MG63 (cell line): ENCODE data around the gene TBCA. TPM values are rescaled to one million over a fixed set of nuclear protein-coding genes. Genes with fewer than 3 reads are reported as not detected.
A peak's percentile ranks its signal among the peaks of the same experiment; 100 is the strongest.

Experiments used
- DNase-seq: peaks from one replicate; pipeline ENCODE4 v3.0.0-alpha.2; 2020
- H3K27me3 ChIP-seq: fragments of 250-450 bp; sonication (Bioruptor Pico); 2 replicates; pipeline ENCODE4 v1.5.1; 2020; ENCODE audit warnings: mild to moderate bottlenecking, moderate library complexity
- H3K36me3 ChIP-seq: fragments of 250-450 bp; sonication (Bioruptor Pico); 2 replicates; pipeline ENCODE4 v1.5.1; 2020; ENCODE audit warnings: mild to moderate bottlenecking, moderate library complexity
- H3K4me3 ChIP-seq: fragments of 250-450 bp; sonication (Bioruptor Pico); 2 replicates; pipeline ENCODE4 v1.5.1; 2020; ENCODE audit warnings: mild to moderate bottlenecking, moderate library complexity
- H3K9me3 ChIP-seq: fragments of 250-450 bp; sonication (Bioruptor Pico); 2 replicates; pipeline ENCODE4 v1.5.1; 2020; ENCODE audit warnings: mild to moderate bottlenecking, moderate library complexity
- total RNA-seq: library from RNA; depleted of rRNA; stranded (reverse); fragments of >200 nt; shearing (Covaris generic); gene quantifications from 2 replicates; pipeline ENCODE4 v1.2.3, GENCODE V29; 2014; ENCODE audit warnings: low replicate concordance; rRNA removed

The TBCA gene
- total RNA-seq = 318 and 615 TPM in 2 replicates

DNA sequence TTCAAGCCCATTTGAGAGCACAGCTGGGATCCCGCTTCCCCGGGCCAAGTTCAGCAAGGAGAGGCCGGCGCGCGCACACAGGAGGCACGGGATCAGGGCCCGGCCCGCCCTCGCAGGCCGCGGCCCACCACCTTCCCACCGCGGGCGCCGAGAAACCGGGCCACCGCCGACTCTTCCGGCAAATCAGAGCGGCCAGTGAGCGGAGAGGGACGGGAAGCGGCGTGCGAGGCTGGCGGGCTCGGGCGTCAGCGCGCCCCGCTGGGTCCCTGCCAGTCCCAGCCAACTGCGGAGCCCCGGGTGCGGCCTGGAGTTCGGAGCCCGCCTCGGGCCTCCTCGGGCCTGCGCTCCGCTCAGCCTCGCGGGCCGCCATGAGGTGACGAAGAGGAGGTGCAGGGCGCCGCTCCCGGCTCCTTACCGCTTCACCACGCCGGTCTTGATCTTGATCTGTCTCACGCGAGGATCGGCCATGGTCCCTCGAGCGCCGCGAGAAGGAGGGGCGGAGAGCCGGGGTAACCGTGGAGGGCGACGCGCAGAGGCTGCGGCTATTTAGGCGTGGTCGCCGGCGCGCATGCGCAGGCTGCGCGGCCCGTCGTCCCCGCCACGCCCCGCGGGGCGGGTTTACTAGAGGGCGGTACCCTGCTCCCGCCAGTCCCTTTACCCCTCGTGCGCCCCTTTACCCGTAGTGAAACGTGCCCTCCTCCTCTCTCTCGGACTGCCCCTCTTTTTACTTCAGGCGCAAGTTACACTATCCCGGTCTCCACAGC, at the start of gene TBCA:
Gene TBCA, minus strand, starts transcription at position 550 of the 764 bp plus-strand sequence. Its CDS starts 82 bp downstream, at position 468.
- DNase-seq = peak; percentile 88
- Histone ChIP-seq H3K36me3 (peaks cover 43% of the 10 kb centered on the region), H3K4me3 (peak within 1 kb of the TSS; percentile 75), H3K27me3 (no peaks in the 10 kb centered on the region), H3K9me3 (no peaks in the 10 kb centered on the region)

- Histone ChIP-seq H3K36me3 (no peaks in the 10 kb centered on the region), H3K4me3 (no peak overlapping the region), H3K9me3 (no peaks in the 10 kb centered on the region), H3K27me3 (0 out of 2 replicates have a peak, but pooled peaks cover 7% of the 10 kb centered on the region)
- no peak for DNase-seq
These were observed 48.8 kb upstream of the TBCA start for GRCh38 chr5:77824981-77825380.

- Histone ChIP-seq H3K36me3 (no peaks in the 10 kb centered on the region), H3K9me3 (no peaks in the 10 kb centered on the region), H3K4me3 (no peak overlapping the region), H3K27me3 (no peaks in the 10 kb centered on the region)
- DNase-seq = no peak
These were observed 40.5 kb upstream of the TBCA start for GRCh38 chr5:77816686-77817085.

GRCh38 chr5:77812926-77813589, 36.9 kb upstream of the TBCA start:
- no peak for DNase-seq
- Histone ChIP-seq H3K9me3 (no peaks in the 10 kb centered on the region), H3K36me3 (no peaks in the 10 kb centered on the region), H3K4me3 (no peak overlapping the region), H3K27me3 (no peaks in the 10 kb centered on the region)

GRCh38 chr5:77806213-77806843, 30.2 kb upstream of the TBCA start:
- Histone ChIP-seq H3K27me3 (no peaks in the 10 kb centered on the region), H3K9me3 (peaks cover 9% of the 10 kb centered on the region), H3K4me3 (peak overlapping the region; percentile 50), H3K36me3 (no peaks in the 10 kb centered on the region)
- no peak for DNase-seq

GRCh38 chr5:77798456-77798855, 22.3 kb upstream of the TBCA start:
- Histone ChIP-seq H3K4me3 (no peak overlapping the region), H3K27me3 (peaks cover 14% of the 10 kb centered on the region; the same call in 1 of the 2 replicates), H3K36me3 (no peaks in the 10 kb centered on the region), H3K9me3 (peaks cover 18% of the 10 kb centered on the region)
- DNase-seq = no peak

DNA sequence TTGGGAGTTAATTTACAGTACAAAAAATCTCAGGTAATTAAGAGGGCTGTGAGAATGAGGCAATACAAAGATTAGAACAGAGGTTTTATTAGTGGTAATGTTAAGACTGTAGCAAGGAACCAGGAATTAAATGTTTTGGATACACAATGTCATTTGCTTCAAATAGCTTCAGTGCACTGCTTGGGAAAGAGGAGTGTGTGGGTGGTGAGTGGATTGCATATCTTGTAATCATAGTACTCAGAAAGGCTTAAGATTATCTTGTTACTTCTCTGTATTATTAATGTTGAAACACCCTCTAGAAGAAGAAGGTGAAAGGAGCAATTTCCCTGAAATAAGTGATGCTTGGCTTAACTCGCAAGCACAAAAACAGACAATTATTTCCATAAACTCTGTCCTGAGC, 21.0 kb upstream of the TBCA start:
- H3K9me3 ChIP-seq = peaks cover 12% of the 10 kb centered on the region
- DNase-seq = no peak
- H3K27me3 ChIP-seq = peaks cover 14% of the 10 kb centered on the region; the same call in 1 of the 2 replicates
- H3K4me3 ChIP-seq = no peak overlapping the region
- H3K36me3 ChIP-seq = no peaks in the 10 kb centered on the region

DNA sequence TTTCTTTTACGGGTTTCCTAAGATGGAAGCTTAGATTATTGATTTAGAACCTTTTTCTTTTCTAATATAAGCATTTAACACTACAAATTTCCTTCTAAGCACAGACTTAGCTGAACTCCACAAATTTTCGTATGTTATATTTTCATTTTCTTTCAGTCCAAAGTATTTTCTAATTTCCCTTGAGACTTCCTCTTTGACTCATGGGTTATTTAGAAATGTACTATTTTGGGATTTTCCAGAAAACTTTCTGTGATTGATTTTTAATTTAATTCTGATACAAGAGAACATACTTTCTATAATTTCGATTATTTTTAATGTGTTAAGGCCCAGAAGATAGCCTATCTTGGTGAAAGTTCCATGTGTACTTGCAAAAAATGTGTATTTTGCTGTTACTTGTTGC, 19.7 kb upstream of the TBCA start:
- DNase-seq = no peak
- H3K9me3 ChIP-seq = peaks cover 6% of the 10 kb centered on the region
- H3K4me3 ChIP-seq = no peak overlapping the region
- H3K36me3 ChIP-seq = no peaks in the 10 kb centered on the region
- H3K27me3 ChIP-seq = peaks cover 14% of the 10 kb centered on the region; the same call in 1 of the 2 replicates

DNA sequence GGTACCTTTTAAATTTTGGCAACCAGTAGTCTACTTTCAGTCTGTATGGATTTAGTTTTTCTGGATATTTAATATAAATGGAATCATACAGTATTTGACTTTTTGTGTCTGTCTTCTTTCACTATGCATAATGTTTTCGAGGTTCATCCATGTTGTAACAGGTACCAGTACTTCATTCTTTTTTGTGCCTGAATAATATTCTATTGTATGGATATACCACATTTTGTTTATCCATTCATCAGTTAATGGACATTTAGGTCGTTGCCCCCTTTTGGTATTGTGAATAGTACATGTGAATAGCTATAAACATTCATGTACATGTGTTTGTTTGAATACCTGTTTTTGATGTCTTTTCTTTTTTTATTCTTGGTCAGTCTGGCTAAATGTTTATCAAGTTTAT, 19.1 kb upstream of the TBCA start:
- DNase-seq = no peak

GRCh38 chr5:77791926-77792325, 15.8 kb upstream of the TBCA start:
- H3K4me3 ChIP-seq = no peak overlapping the region
- peaks cover 10% of the 10 kb centered on the region; the same call in 1 of the 2 replicates for H3K27me3 ChIP-seq
- no peak for DNase-seq
- H3K9me3 ChIP-seq = no peaks in the 10 kb centered on the region; the same call in 1 of the 2 replicates
- no peaks in the 10 kb centered on the region for H3K36me3 ChIP-seq

More for the DNA sequence above, 19.1 kb upstream of the TBCA start:
- H3K27me3 ChIP-seq = peaks cover 14% of the 10 kb centered on the region
- H3K4me3 ChIP-seq = no peak overlapping the region
- no peaks in the 10 kb centered on the region for H3K36me3 ChIP-seq
- peaks cover 6% of the 10 kb centered on the region for H3K9me3 ChIP-seq

DNA sequence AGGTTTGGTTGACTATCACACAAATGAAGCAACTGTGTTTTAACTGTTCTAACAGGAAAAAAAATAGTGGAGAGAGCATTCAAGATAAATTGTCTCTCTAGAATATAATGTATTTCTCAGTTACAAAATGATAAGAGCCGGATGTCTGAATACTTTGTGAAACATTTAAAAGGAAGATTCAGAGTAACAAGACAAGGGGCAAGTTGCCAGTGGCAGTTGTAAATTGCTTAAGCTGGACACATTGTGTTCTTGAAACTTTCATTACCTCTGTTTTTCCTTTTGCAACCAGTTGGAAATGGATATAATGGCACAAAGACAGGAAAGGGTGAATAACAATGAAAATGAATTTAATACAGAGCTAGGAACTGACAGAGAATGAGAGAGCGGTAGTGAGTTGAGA, 15.2 kb upstream of the TBCA start:
- Histone ChIP-seq H3K36me3 (no peaks in the 10 kb centered on the region), H3K4me3 (no peak overlapping the region), H3K27me3 (peaks cover 5% of the 10 kb centered on the region; the same call in 1 of the 2 replicates), H3K9me3 (no peaks in the 10 kb centered on the region; the same call in 1 of the 2 replicates)
- no peak for DNase-seq

- H3K27me3 ChIP-seq = no peaks in the 10 kb centered on the region; the same call in 1 of the 2 replicates
- no peak overlapping the region for H3K4me3 ChIP-seq
- H3K36me3 ChIP-seq = no peaks in the 10 kb centered on the region
- no peaks in the 10 kb centered on the region for H3K9me3 ChIP-seq
- DNase-seq = no peak
These were observed 9.1 kb upstream of the TBCA start for GRCh38 chr5:77785229-77785628.

GRCh38 chr5:77784735-77785134, 8.6 kb upstream of the TBCA start:
- H3K36me3 ChIP-seq = no peaks in the 10 kb centered on the region

DNA sequence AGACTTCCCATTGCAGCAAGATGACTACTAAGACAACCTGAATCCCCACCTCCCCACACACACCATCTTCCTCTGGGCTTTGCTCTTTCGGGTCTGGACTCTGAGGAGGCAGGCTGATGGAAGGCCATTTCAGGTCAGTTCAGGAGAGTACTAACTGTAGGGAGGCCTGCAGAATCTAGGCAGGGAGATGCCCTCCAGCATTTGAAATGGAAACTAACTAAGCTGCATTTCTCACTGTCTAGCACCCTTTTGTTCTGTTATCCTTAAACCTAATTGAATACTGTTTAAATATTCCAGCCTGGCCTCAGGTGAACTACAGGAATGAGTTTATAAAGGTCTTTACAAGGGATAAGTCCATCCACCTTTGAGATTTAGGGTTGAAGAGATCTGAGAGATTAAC, 4.9 kb upstream of the TBCA start:
- H3K27me3 ChIP-seq = no peaks in the 10 kb centered on the region
- no peaks in the 10 kb centered on the region for H3K36me3 ChIP-seq
- H3K4me3 ChIP-seq = no peak overlapping the region
- DNase-seq = no peak
- no peaks in the 10 kb centered on the region for H3K9me3 ChIP-seq

More at GRCh38 chr5:77784735-77785134, 8.6 kb upstream of the TBCA start:
- no peak for DNase-seq
- Histone ChIP-seq H3K9me3 (no peaks in the 10 kb centered on the region), H3K4me3 (no peak overlapping the region), H3K27me3 (no peaks in the 10 kb centered on the region)

DNA sequence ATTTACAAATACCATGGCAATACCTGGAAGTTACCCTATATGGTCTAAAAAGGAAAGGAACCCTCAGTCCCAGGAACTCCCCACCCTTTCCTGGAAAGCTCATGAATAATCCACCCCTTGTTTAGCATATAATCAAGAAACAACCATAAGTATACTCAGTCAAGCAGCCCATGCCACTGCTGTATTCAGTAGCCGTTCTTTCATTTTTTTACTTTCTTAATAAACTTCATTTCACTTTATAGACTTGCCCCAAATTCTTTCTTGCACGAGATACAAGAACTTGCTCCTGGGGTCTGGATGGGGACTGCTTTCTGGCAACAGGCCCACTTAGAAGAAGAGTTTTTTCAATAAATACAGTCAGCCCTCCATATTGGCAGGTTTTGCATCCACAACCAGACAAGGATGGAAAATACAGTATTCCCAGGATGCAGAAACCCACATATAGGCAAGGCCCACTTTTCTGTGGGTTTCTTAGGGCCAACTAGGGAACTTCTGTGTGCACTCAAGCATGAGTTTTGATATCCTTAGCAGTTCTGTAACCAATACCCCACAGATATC, 2.8 kb upstream of the TBCA start:
- DNase-seq = no peak
- no peak overlapping the region for H3K4me3 ChIP-seq
- no peaks in the 10 kb centered on the region for H3K27me3 ChIP-seq
- no peaks in the 10 kb centered on the region for H3K9me3 ChIP-seq
- H3K36me3 ChIP-seq = peaks cover 14% of the 10 kb centered on the region

DNA sequence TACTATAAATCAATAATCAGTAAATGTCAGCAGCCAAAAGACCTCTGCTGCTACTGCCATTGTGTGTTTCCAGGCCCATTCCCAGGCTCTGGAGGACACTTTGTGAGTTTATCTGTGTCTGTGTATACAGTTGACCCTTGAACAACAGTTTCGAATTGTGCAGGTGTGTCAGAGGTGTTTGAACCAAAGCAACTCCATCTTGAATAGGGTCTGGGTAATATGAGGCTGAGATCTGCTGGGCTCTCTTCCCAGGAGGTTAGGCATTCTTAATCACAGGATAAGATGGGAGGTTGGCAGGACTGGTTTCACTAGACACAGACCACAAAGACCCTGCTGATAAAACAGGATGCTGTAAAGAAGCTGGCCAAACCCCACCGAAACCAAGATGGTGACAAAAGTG, 2.3 kb upstream of the TBCA start:
- no peak overlapping the region for H3K4me3 ChIP-seq
- no peak for DNase-seq
- peaks cover 19% of the 10 kb centered on the region for H3K36me3 ChIP-seq
- no peaks in the 10 kb centered on the region for H3K9me3 ChIP-seq
- no peaks in the 10 kb centered on the region for H3K27me3 ChIP-seq

GRCh38 chr5:77777911-77778310, 1.8 kb upstream of the TBCA start:
- Histone ChIP-seq H3K4me3 (no peak overlapping the region), H3K36me3 (peaks cover 24% of the 10 kb centered on the region), H3K9me3 (no peaks in the 10 kb centered on the region), H3K27me3 (no peaks in the 10 kb centered on the region)
- DNase-seq = no peak
